HEK293 (cell line): ENCODE measurements around the gene WAC.

ENCODE experiments used
- CTCF ChIA-PET: fragments of 350-600 bp; formaldehyde crosslinking; extraction: SDS; loops from one replicate; lab custom pipeline; 2021; ENCODE audit warnings: antibody characterized with exemption; lab: Yijun Ruan, JAX
- POLR2A ChIA-PET: fragments of 300-600 bp; formaldehyde crosslinking; extraction: SDS; loops from one replicate; lab custom pipeline; 2020; ENCODE audit warnings: antibody characterized with exemption, inconsistent platforms; lab: Yijun Ruan, JAX
- H3K27ac ChIP-seq: fragments of 200-500 bp; sonication (Bioruptor generic); 2 replicates; pipeline ENCODE4 v1.5.1; 2014; ENCODE audit warnings: low read depth, low read length, control low read depth, inconsistent platforms; ENCODE audit errors: extremely low read depth
- H3K36me3 ChIP-seq, 2 experiments: fragments of 200-500 bp in 1 of 2; sonication (Bioruptor generic) in 1 of 2; 1 replicate in 1 of 2; 2 replicates in 1 of 2; pipeline ENCODE4 v1.5.1; 2014 to 2017; ENCODE audit warnings: inconsistent platforms in 2 of 2, low read length in 2 of 2; ENCODE audit not compliant: control insufficient read depth in 2 of 2, insufficient read depth in 1 of 2
- H3K4me1 ChIP-seq: fragments of 200-500 bp; sonication (Bioruptor generic); 2 replicates; pipeline ENCODE4 v1.5.1; 2014; ENCODE audit warnings: mild to moderate bottlenecking, low read length, inconsistent platforms; ENCODE audit not compliant: control insufficient read depth, insufficient read depth
- H3K4me3 ChIP-seq: 2 replicates; pipeline ENCODE4 v1.5.1; 2011; ENCODE audit warnings: low read depth, mild to moderate bottlenecking, control low read depth, low read length, moderate library complexity
- H3K9me3 ChIP-seq: fragments of 200-500 bp; sonication (Bioruptor generic); 2 replicates; pipeline ENCODE4 v1.5.1; 2014; ENCODE audit warnings: low read depth, low read length, inconsistent platforms; ENCODE audit not compliant: control insufficient read depth, insufficient read depth
- MZF1 ChIP-seq: fragments of 450-650 bp; formaldehyde crosslinking; IDR thresholded peaks from 2 replicates; pipeline ENCODE4 v1.5.1; 2017; ENCODE audit warnings: missing biosample characterization, missing genetic modification characterization, borderline replicate concordance
- SALL2 ChIP-seq: fragments of 450-650 bp; formaldehyde crosslinking; IDR thresholded peaks from 2 replicates; pipeline ENCODE4 v1.5.0; 2017; ENCODE audit warnings: missing biosample characterization, mild to moderate bottlenecking, missing genetic modification characterization, borderline replicate concordance
- SP7 ChIP-seq: fragments of 450-650 bp; formaldehyde crosslinking; IDR thresholded peaks from 2 replicates; pipeline ENCODE4 v1.5.1; 2016; ENCODE audit warnings: missing biosample characterization, missing genetic modification characterization
- TRIM28 ChIP-seq: IDR thresholded peaks from 2 replicates; pipeline ENCODE4 v1.6.1; 2011; ENCODE audit warnings: low read length, control low read depth, borderline replicate concordance
- ZBTB1 ChIP-seq: fragments of 450-650 bp; formaldehyde crosslinking; IDR thresholded peaks from 2 replicates; pipeline ENCODE4 v1.5.1; 2016; ENCODE audit warnings: missing biosample characterization, missing genetic modification characterization
- ZBTB17 ChIP-seq: fragments of 450-650 bp; formaldehyde crosslinking; IDR thresholded peaks from 2 replicates; pipeline ENCODE4 v1.5.1; 2016; ENCODE audit warnings: missing biosample characterization, missing genetic modification characterization
- ZEB2 ChIP-seq: fragments of 450-650 bp; formaldehyde crosslinking; IDR thresholded peaks from 2 replicates; pipeline ENCODE4 v1.5.1; 2016; ENCODE audit warnings: missing biosample characterization, missing genetic modification characterization
- ZNF629 ChIP-seq: fragments of 450-650 bp; formaldehyde crosslinking; IDR thresholded peaks from 2 replicates; pipeline ENCODE4 v1.5.1; 2017; ENCODE audit warnings: missing biosample characterization, missing genetic modification characterization
- TF ChIP-seq, protein P1 (sequence below): fragments of 450-650 bp; formaldehyde crosslinking; IDR thresholded peaks from 2 replicates; pipeline ENCODE4 v1.5.1; 2017; ENCODE audit warnings: missing biosample characterization, missing genetic modification characterization
- TF ChIP-seq, protein P2 (sequence below): fragments of 450-650 bp; formaldehyde crosslinking; IDR thresholded peaks from 2 replicates; pipeline ENCODE4 v1.5.1; 2017; ENCODE audit warnings: missing biosample characterization, missing genetic modification characterization
- TF ChIP-seq, protein P3 (sequence below): fragments of 450-650 bp; formaldehyde crosslinking; IDR thresholded peaks from 2 replicates; pipeline ENCODE4 v1.5.1; 2017; ENCODE audit warnings: missing biosample characterization, missing genetic modification characterization
- TF ChIP-seq, protein P4 (sequence below): fragments of 450-650 bp; formaldehyde crosslinking; IDR thresholded peaks from 2 replicates; pipeline ENCODE4 v1.5.1; 2016; ENCODE audit warnings: missing biosample characterization, missing genetic modification characterization
- TF ChIP-seq, protein P5 (sequence below): fragments of 450-650 bp; formaldehyde crosslinking; IDR thresholded peaks from 2 replicates; pipeline ENCODE4 v1.5.1; 2017; ENCODE audit warnings: missing biosample characterization, missing genetic modification characterization

The WAC gene

DNA sequence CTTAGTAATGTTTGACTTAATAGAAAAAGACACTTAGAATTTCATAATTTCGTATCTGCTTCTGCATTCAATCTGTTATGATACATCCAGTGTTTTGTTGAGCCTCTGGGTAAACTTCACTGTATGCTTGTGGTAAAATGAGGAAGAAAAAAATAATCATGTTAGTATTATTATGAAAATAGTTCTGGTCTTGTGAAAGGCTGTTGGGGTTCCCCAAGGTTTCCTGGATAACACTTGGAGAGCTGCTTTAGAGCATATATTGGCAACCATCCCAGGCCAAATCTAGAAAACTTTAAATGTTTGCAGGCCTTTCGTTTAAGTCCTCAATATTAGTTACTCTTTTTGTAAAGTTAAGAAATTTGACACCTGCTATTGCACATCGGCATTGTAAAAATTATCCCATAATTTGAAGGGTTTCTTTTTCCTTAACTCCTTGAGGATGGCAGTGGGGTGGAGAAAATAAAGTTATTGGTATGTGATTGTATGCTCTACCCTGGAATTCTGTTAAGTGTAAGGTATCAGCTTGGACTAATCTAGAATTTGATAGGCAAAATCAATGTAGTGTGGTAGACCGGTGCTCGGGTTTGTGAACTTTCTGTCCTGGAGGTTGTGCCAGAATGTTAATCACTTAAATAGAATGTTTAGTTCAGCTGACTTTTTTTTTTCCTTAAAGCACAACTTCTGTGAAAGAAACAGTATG lies 54.5 kb downstream of the WAC start:
- Histone ChIP-seq H3K27ac (no peak overlapping the region), H3K4me1 (peaks cover 17% of the 10 kb centered on the region), H3K4me3 (no peak overlapping the region), H3K9me3 (no peaks in the 10 kb centered on the region), H3K36me3 (peaks cover 64 to 87% of the 10 kb centered on the region in 2 experiments)
- TF ChIP-seq, protein P1, sequence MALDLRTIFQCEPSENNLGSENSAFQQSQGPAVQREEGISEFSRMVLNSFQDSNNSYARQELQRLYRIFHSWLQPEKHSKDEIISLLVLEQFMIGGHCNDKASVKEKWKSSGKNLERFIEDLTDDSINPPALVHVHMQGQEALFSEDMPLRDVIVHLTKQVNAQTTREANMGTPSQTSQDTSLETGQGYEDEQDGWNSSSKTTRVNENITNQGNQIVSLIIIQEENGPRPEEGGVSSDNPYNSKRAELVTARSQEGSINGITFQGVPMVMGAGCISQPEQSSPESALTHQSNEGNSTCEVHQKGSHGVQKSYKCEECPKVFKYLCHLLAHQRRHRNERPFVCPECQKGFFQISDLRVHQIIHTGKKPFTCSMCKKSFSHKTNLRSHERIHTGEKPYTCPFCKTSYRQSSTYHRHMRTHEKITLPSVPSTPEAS (tag by site-specific recombination): no peak
- TF ChIP-seq, protein P2, sequence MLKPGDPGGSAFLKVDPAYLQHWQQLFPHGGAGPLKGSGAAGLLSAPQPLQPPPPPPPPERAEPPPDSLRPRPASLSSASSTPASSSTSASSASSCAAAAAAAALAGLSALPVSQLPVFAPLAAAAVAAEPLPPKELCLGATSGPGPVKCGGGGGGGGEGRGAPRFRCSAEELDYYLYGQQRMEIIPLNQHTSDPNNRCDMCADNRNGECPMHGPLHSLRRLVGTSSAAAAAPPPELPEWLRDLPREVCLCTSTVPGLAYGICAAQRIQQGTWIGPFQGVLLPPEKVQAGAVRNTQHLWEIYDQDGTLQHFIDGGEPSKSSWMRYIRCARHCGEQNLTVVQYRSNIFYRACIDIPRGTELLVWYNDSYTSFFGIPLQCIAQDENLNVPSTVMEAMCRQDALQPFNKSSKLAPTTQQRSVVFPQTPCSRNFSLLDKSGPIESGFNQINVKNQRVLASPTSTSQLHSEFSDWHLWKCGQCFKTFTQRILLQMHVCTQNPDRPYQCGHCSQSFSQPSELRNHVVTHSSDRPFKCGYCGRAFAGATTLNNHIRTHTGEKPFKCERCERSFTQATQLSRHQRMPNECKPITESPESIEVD: peak; percentile 74
- no peak for TF ChIP-seq SALL2 (tag by site-specific recombination)
- ChIA-PET POLR2A (no interaction called here), CTCF (interaction anchor here (1.6 kb wide), 1 partner anchor 9 kb away, joined by 3 read pairs; no protein-coding TSS in a partner anchor)

DNA sequence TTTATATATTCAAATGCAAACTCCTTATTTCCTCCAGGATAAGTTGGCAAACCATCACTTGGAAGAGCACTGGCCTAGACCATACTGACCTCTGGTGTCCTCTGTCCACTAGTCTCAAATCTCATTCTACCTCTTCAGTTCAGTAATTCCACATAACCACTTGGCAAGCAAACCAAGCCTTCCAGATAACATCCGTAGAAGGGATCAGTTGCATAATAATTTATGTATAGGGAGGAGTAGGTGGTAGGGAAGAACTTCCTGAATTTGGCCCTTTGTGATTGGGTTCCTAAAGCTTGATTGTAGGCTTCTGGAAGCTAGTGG lies 55.0 kb downstream of the WAC start:
- Histone ChIP-seq H3K36me3 (peaks cover 65 to 87% of the 10 kb centered on the region in 2 experiments), H3K27ac (no peak overlapping the region), H3K4me1 (peaks cover 17% of the 10 kb centered on the region), H3K4me3 (no peak overlapping the region), H3K9me3 (no peaks in the 10 kb centered on the region)
- peak; percentile 40; the same call in 1 of the 2 replicates for TF ChIP-seq SP7 (tag by site-specific recombination)
- no peak for TF ChIP-seq ZBTB17
- CTCF ChIA-PET: interaction anchor here (1.6 kb wide), 1 partner anchor 10 kb away, joined by 3 read pairs; no protein-coding TSS in a partner anchor
- POLR2A ChIA-PET: no interaction called here

DNA sequence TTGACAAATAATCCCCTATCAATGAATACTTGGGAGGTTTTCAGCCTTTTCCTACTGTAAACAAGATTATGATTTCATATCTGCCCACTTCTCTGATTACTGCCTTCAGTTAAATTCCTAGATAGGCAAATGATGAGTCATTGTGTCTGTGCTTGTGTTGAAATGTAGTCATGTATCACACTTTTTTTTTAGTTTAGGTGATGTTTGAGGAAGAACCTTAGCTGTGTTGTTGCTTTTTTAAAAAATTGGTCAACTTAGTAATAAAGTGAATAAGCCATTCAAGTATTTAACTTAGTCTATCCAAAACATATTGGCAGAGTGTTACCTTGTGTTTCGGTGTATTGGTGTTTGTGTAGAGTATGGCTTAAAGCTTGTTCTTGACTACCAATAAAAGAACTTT lies 60.0 kb downstream of the WAC start:
- peaks cover 48 to 76% of the 10 kb centered on the region in 2 experiments for H3K36me3 ChIP-seq
- no peaks in the 10 kb centered on the region for H3K9me3 ChIP-seq
- ChIA-PET CTCF (interaction anchor here (0.8 kb wide), 1 partner anchor 10 kb away, joined by 7 read pairs; no protein-coding TSS in a partner anchor), POLR2A (no interaction called here)
- H3K27ac ChIP-seq: no peak overlapping the region
- H3K4me3 ChIP-seq: no peak overlapping the region
- H3K4me1 ChIP-seq: peaks cover 2% of the 10 kb centered on the region
- TF ChIP-seq MZF1 (tag by site-specific recombination) (no peak), ZEB2 (tag by site-specific recombination) (0 out of 2 replicates have a peak, but pooled peaks have one; percentile 25), TRIM28 (no peak), ZBTB1 (tag by site-specific recombination) (0 out of 2 replicates have a peak, but pooled peaks have one; percentile 11), ZNF629 (tag by site-specific recombination) (peak; percentile 50; the same call in 1 of the 2 replicates), SP7 (tag by site-specific recombination) (peak; percentile 77)
- TF ChIP-seq, protein P3, sequence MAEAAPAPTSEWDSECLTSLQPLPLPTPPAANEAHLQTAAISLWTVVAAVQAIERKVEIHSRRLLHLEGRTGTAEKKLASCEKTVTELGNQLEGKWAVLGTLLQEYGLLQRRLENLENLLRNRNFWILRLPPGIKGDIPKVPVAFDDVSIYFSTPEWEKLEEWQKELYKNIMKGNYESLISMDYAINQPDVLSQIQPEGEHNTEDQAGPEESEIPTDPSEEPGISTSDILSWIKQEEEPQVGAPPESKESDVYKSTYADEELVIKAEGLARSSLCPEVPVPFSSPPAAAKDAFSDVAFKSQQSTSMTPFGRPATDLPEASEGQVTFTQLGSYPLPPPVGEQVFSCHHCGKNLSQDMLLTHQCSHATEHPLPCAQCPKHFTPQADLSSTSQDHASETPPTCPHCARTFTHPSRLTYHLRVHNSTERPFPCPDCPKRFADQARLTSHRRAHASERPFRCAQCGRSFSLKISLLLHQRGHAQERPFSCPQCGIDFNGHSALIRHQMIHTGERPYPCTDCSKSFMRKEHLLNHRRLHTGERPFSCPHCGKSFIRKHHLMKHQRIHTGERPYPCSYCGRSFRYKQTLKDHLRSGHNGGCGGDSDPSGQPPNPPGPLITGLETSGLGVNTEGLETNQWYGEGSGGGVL (tag by site-specific recombination): no peak
- TF ChIP-seq, protein P4, sequence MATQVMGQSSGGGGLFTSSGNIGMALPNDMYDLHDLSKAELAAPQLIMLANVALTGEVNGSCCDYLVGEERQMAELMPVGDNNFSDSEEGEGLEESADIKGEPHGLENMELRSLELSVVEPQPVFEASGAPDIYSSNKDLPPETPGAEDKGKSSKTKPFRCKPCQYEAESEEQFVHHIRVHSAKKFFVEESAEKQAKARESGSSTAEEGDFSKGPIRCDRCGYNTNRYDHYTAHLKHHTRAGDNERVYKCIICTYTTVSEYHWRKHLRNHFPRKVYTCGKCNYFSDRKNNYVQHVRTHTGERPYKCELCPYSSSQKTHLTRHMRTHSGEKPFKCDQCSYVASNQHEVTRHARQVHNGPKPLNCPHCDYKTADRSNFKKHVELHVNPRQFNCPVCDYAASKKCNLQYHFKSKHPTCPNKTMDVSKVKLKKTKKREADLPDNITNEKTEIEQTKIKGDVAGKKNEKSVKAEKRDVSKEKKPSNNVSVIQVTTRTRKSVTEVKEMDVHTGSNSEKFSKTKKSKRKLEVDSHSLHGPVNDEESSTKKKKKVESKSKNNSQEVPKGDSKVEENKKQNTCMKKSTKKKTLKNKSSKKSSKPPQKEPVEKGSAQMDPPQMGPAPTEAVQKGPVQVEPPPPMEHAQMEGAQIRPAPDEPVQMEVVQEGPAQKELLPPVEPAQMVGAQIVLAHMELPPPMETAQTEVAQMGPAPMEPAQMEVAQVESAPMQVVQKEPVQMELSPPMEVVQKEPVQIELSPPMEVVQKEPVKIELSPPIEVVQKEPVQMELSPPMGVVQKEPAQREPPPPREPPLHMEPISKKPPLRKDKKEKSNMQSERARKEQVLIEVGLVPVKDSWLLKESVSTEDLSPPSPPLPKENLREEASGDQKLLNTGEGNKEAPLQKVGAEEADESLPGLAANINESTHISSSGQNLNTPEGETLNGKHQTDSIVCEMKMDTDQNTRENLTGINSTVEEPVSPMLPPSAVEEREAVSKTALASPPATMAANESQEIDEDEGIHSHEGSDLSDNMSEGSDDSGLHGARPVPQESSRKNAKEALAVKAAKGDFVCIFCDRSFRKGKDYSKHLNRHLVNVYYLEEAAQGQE (tag by site-specific recombination): no peak
- TF ChIP-seq, protein P5, sequence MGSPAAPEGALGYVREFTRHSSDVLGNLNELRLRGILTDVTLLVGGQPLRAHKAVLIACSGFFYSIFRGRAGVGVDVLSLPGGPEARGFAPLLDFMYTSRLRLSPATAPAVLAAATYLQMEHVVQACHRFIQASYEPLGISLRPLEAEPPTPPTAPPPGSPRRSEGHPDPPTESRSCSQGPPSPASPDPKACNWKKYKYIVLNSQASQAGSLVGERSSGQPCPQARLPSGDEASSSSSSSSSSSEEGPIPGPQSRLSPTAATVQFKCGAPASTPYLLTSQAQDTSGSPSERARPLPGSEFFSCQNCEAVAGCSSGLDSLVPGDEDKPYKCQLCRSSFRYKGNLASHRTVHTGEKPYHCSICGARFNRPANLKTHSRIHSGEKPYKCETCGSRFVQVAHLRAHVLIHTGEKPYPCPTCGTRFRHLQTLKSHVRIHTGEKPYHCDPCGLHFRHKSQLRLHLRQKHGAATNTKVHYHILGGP (tag by site-specific recombination): peak; percentile 94
- TF ChIP-seq, protein P2: 0 out of 2 replicates have a peak, but pooled peaks have one; percentile 40
